ENCODE data around the gene HNRNPF. TPM values are rescaled to one million over a fixed set of nuclear protein-coding genes. Genes with fewer than 3 reads are reported as not detected.

Gene HNRNPF
- polyA plus RNA-seq, 2 of the 4 experiments (the other 2 are of a cell fraction) = 228 to 271 TPM

GRCh38 chr10:43453266-43453831, 44.4 kb upstream of the HNRNPF start:
- ATAC-seq (no peak), DNase-seq (ENCODE audit: low read depth in 1 of 2, low spot score in 1 of 2) (no peak), FAIRE-seq (no peak)
- ChIA-PET POLR2A (interaction anchor here (0.6 kb wide), 1 partner anchor 17 kb away, joined by 4 read pairs; no protein-coding TSS in a partner anchor), CTCF (interaction anchor here (0.9 to 1.4 kb wide), 4 partner anchors 10 to 114 kb away, joined by 3 to 6 read pairs (median 3); no protein-coding TSS in a partner anchor)
- Histone ChIP-seq H3K4me1 (peaks cover 13% of the 10 kb centered on the region), H3K4me3 (no peak overlapping the region), H3K27ac (no peak overlapping the region), H3K4me2 (no peak overlapping the region), H3K9me3 (no peaks in the 10 kb centered on the region)
- TF ChIP-seq SMC3 (IDR thresholded peaks at IDR 0.05) = no peak
- no peak for TF ChIP-seq EP300 (IDR thresholded peaks at IDR 0.05)
- no peak for TF ChIP-seq USF2 (IDR thresholded peaks at IDR 0.05)
- TF ChIP-seq, protein P1, sequence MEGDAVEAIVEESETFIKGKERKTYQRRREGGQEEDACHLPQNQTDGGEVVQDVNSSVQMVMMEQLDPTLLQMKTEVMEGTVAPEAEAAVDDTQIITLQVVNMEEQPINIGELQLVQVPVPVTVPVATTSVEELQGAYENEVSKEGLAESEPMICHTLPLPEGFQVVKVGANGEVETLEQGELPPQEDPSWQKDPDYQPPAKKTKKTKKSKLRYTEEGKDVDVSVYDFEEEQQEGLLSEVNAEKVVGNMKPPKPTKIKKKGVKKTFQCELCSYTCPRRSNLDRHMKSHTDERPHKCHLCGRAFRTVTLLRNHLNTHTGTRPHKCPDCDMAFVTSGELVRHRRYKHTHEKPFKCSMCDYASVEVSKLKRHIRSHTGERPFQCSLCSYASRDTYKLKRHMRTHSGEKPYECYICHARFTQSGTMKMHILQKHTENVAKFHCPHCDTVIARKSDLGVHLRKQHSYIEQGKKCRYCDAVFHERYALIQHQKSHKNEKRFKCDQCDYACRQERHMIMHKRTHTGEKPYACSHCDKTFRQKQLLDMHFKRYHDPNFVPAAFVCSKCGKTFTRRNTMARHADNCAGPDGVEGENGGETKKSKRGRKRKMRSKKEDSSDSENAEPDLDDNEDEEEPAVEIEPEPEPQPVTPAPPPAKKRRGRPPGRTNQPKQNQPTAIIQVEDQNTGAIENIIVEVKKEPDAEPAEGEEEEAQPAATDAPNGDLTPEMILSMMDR (IDR thresholded peaks at IDR 0.05) = no peak
- TF ChIP-seq EHMT2 (IDR thresholded peaks at IDR 0.05; ENCODE audit: low read depth) = no peak
- TF ChIP-seq GATA3 (IDR thresholded peaks at IDR 0.05; ENCODE audit: borderline replicate concordance) = no peak
- TF ChIP-seq KDM5A (IDR thresholded peaks at IDR 0.05) = no peak
- TF ChIP-seq HOXB5 (CRISPR knock-in tag; IDR thresholded peaks at IDR 0.05) = no peak
- no peak for TF ChIP-seq EHF (CRISPR knock-in tag; IDR thresholded peaks at IDR 0.05)
- TF ChIP-seq, protein P2, sequence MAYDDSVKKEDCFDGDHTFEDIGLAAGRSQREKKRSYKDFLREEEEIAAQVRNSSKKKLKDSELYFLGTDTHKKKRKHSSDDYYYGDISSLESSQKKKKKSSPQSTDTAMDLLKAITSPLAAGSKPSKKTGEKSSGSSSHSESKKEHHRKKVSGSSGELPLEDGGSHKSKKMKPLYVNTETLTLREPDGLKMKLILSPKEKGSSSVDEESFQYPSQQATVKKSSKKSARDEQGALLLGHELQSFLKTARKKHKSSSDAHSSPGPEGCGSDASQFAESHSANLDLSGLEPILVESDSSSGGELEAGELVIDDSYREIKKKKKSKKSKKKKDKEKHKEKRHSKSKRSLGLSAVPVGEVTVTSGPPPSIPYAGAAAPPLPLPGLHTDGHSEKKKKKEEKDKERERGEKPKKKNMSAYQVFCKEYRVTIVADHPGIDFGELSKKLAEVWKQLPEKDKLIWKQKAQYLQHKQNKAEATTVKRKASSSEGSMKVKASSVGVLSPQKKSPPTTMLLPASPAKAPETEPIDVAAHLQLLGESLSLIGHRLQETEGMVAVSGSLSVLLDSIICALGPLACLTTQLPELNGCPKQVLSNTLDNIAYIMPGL (CRISPR knock-in tag; IDR thresholded peaks at IDR 0.05; ENCODE audit: borderline replicate concordance) = no peak
- TF ChIP-seq JUN (IDR thresholded peaks at IDR 0.05) = no peak
- TF ChIP-seq ZC3H11A (IDR thresholded peaks at IDR 0.05) = no peak
- TF ChIP-seq POLR2A (IDR thresholded peaks at IDR 0.05; ENCODE audit: low read length) = no peak
- TF ChIP-seq MAZ (IDR thresholded peaks at IDR 0.05; ENCODE audit: borderline replicate concordance, low read depth, low read length) = no peak
- TF ChIP-seq NR3C1 (IDR thresholded peaks at IDR 0.05) = no peak
- TF ChIP-seq HOXA7 (CRISPR knock-in tag; IDR thresholded peaks at IDR 0.05) = no peak
- no peak for TF ChIP-seq POLR2AphosphoS2 (conservative IDR thresholded peaks at IDR 0.05; ENCODE audit: low read length)
- 94% methylated on average over 4 of the region's 4 CpGs for WGBS (ENCODE audit: missing lambda C conversion rate)

- no peak for FAIRE-seq
- no peak overlapping the region for H3K27ac ChIP-seq
- 84% methylated on average over 4 of the region's 4 CpGs for WGBS (ENCODE audit: missing lambda C conversion rate)
- CTCF ChIA-PET = interaction anchor here (1.1 to 1.4 kb wide), 4 partner anchors 9 to 62 kb away, joined by 3 to 6 read pairs (median 4); no protein-coding TSS in a partner anchor
- no peak for ATAC-seq
- no peak overlapping the region for H3K4me2 ChIP-seq
- POLR2A ChIA-PET = interaction anchor here (0.6 kb wide), 1 partner anchor 16 kb away, joined by 4 read pairs; no protein-coding TSS in a partner anchor
- peaks cover 13% of the 10 kb centered on the region for H3K4me1 ChIP-seq
- no peak for DNase-seq (ENCODE audit: low read depth in 1 of 2, low spot score in 1 of 2)
- TF ChIP-seq HOXB5 (CRISPR knock-in tag; IDR thresholded peaks at IDR 0.05) (no peak), KDM1A (IDR thresholded peaks at IDR 0.05; ENCODE audit: low read depth) (no peak), CEBPB (IDR thresholded peaks at IDR 0.05) (no peak), NR3C1 (IDR thresholded peaks at IDR 0.05) (no peak), CBX8 (IDR thresholded peaks at IDR 0.05) (no peak), CBX2 (IDR thresholded peaks at IDR 0.05; ENCODE audit: borderline replicate concordance, low read depth) (no peak), JUN (IDR thresholded peaks at IDR 0.05) (no peak), EHF (CRISPR knock-in tag; IDR thresholded peaks at IDR 0.05) (no peak), MAFK (IDR thresholded peaks at IDR 0.05; ENCODE audit: partially characterized antibody) (no peak), MYC (IDR thresholded peaks at IDR 0.05; ENCODE audit: borderline replicate concordance, low read length) (no peak), POLR2AphosphoS2 (conservative IDR thresholded peaks at IDR 0.05; ENCODE audit: low read length) (no peak), HDAC2 (IDR thresholded peaks at IDR 0.05) (no peak), RARB (CRISPR knock-in tag; IDR thresholded peaks at IDR 0.05) (no peak), ZSCAN20 (CRISPR knock-in tag; IDR thresholded peaks at IDR 0.05) (no peak)
- TF ChIP-seq, protein P2 (CRISPR knock-in tag; IDR thresholded peaks at IDR 0.05; ENCODE audit: borderline replicate concordance) = no peak
- H3K9me3 ChIP-seq = no peaks in the 10 kb centered on the region
- no peak overlapping the region for H3K4me3 ChIP-seq
Measured at GRCh38 chr10:43452356-43452914, 43.4 kb upstream of the HNRNPF start.

All from A549 (cell line).